Breast epithelium (tissue), 4 donors: ENCODE data around the gene CTTN. TPM values are rescaled to one million over a fixed set of nuclear protein-coding genes. Genes with fewer than 3 reads are reported as not detected.

ENCODE experiments used
- DNase-seq, 2 donors: peaks; one replicate each; pipeline ENCODE4 v3.0.0-alpha.2; 2019; ENCODE audit warnings: low spot score in 2 of 2
- H3K27ac ChIP-seq, 2 donors: fragments of 200-600 bp; sonication (generic) in 1 of 2; one replicate each; pipeline ENCODE4 v1.5.1; 2016 to 2019; ENCODE audit warnings: mild to moderate bottlenecking in 1 of 2
- H3K27me3 ChIP-seq, 2 donors: fragments of 200-600 bp; sonication (generic) in 1 of 2; one replicate each; pipeline versions ENCODE4 v1.5.1 to v1.6.0; 2017 to 2019; ENCODE audit warnings: control low read depth in 1 of 2, mild to moderate bottlenecking in 1 of 2
- H3K36me3 ChIP-seq: fragments of 200-600 bp; one replicate; pipeline ENCODE4 v1.5.1; 2019
- H3K4me1 ChIP-seq, 2 donors: fragments of 200-600 bp; sonication (generic); one replicate each; pipeline ENCODE4 v1.5.1; 2016 to 2019; ENCODE audit warnings: control low read depth in 1 of 2
- H3K4me3 ChIP-seq, 3 donors: fragments of 200-600 bp; sonication (generic); 1 replicate in 2 of 3; 2 replicates in 1 of 3; pipeline ENCODE4 v1.5.1; 2016 to 2019; ENCODE audit warnings: mild to moderate bottlenecking in 3 of 3, moderate library complexity in 2 of 3
- H3K9me3 ChIP-seq, 2 donors: fragments of 200-600 bp; sonication (generic) in 1 of 2; one replicate each; pipeline ENCODE4 v1.5.1; 2016 to 2019; ENCODE audit warnings: control low read depth in 1 of 2
- CTCF ChIP-seq, 3 donors: fragments of 450-650 bp; IDR thresholded peaks; one replicate each; pipeline ENCODE4 v1.5.1; 2016 to 2017; ENCODE audit warnings: antibody characterized with exemption in 3 of 3, mild to moderate bottlenecking in 3 of 3, moderate library complexity in 3 of 3
- POLR2A ChIP-seq: fragments of 450-650 bp; IDR thresholded peaks from one replicate; pipeline ENCODE4 v1.6.1; 2016; ENCODE audit warnings: antibody characterized with exemption, mild to moderate bottlenecking, moderate library complexity
- POLR2AphosphoS5 ChIP-seq, 3 donors: sonication (generic); formaldehyde crosslinking; IDR thresholded peaks; one replicate each; pipeline ENCODE4 v1.6.1; 2017; ENCODE audit warnings: antibody characterized with exemption in 3 of 3
- intact Hi-C: fragments of 100-400 bp; cut with DNase I; formaldehyde crosslinking; loops from one replicate; pipeline ENCODE4 v1.15.1; 2023; ENCODE audit warnings: low total_unique reads
- total RNA-seq, 3 donors: library from RNA; depleted of rRNA; stranded (reverse); fragments of >200 nt; gene quantifications; one replicate each; pipeline ENCODE4 v1.1.0, GENCODE V29; 2016

CTTN gene
- total RNA-seq, 3 donors from 2014 or later: 283 to 306 (median 285) TPM

GRCh38 chr11:70435361-70435760 is 37.0 kb downstream of the CTTN start:
- TF ChIP-seq POLR2A (no peak), POLR2AphosphoS5 (IDR thresholded peaks at IDR 0.05) (no peak), CTCF (IDR thresholded peaks at IDR 0.05) (no peak)
- no peak for DNase-seq
- intact Hi-C loops: no loop called here
- H3K27me3 ChIP-seq: no peaks in the 10 kb centered on the region
- H3K4me1 ChIP-seq: no peaks in the 10 kb centered on the region
- H3K27ac ChIP-seq: no peak overlapping the region
- peaks cover 14% of the 10 kb centered on the region for H3K36me3 ChIP-seq
- no peaks in the 10 kb centered on the region for H3K9me3 ChIP-seq
- H3K4me3 ChIP-seq: no peak overlapping the region

- H3K27ac ChIP-seq: no peak overlapping the region
- H3K36me3 ChIP-seq: peaks cover 14% of the 10 kb centered on the region
- no peaks in the 10 kb centered on the region for H3K9me3 ChIP-seq
- DNase-seq: no peak
- intact Hi-C loops: no loop called here
- no peaks in the 10 kb centered on the region for H3K4me1 ChIP-seq
- no peak for TF ChIP-seq POLR2A
- no peak for TF ChIP-seq CTCF (IDR thresholded peaks at IDR 0.05)
- no peak for TF ChIP-seq POLR2AphosphoS5 (IDR thresholded peaks at IDR 0.05)
- no peaks in the 10 kb centered on the region for H3K27me3 ChIP-seq
- H3K4me3 ChIP-seq: no peak overlapping the region
These were observed 37.6 kb downstream of the CTTN start for GRCh38 chr11:70435765-70436500.

GRCh38 chr11:70436501-70436860 is 38.2 kb downstream of the CTTN start:
- H3K4me1 ChIP-seq: no peaks in the 10 kb centered on the region
- H3K27me3 ChIP-seq: no peaks in the 10 kb centered on the region
- peaks cover 14% of the 10 kb centered on the region for H3K36me3 ChIP-seq
- intact Hi-C loops: no loop called here
- H3K4me3 ChIP-seq: no peak overlapping the region
- no peak overlapping the region for H3K27ac ChIP-seq
- DNase-seq: no peak
- no peaks in the 10 kb centered on the region for H3K9me3 ChIP-seq
- TF ChIP-seq POLR2A: no peak
- TF ChIP-seq POLR2AphosphoS5 (IDR thresholded peaks at IDR 0.05): no peak
- no peak for TF ChIP-seq CTCF (IDR thresholded peaks at IDR 0.05)

- Histone ChIP-seq H3K36me3 (peaks cover 14% of the 10 kb centered on the region), H3K27ac (no peak overlapping the region), H3K27me3 (no peaks in the 10 kb centered on the region), H3K4me1 (no peaks in the 10 kb centered on the region), H3K4me3 (no peak overlapping the region), H3K9me3 (no peaks in the 10 kb centered on the region)
- TF ChIP-seq CTCF (IDR thresholded peaks at IDR 0.05) (no peak), POLR2AphosphoS5 (IDR thresholded peaks at IDR 0.05) (no peak), POLR2A (no peak)
- DNase-seq: no peak
- intact Hi-C loops: no loop called here
These were observed 38.9 kb downstream of the CTTN start for GRCh38 chr11:70437111-70437784.

- intact Hi-C loops: no loop called here
- H3K4me1 ChIP-seq: no peaks in the 10 kb centered on the region
- TF ChIP-seq POLR2A (no peak), CTCF (IDR thresholded peaks at IDR 0.05) (no peak), POLR2AphosphoS5 (IDR thresholded peaks at IDR 0.05) (no peak)
- H3K27me3 ChIP-seq: no peaks in the 10 kb centered on the region
- H3K36me3 ChIP-seq: peaks cover 8% of the 10 kb centered on the region
- no peak overlapping the region for H3K27ac ChIP-seq
- H3K9me3 ChIP-seq: no peaks in the 10 kb centered on the region
- no peak overlapping the region for H3K4me3 ChIP-seq
- DNase-seq: no peak
These were observed 41.9 kb downstream of the CTTN start for GRCh38 chr11:70440206-70440605.
